SK-N-SH (cell line): ENCODE data around the gene STUB1. TPM values are rescaled to one million over a fixed set of nuclear protein-coding genes. Genes with fewer than 3 reads are reported as not detected.

Source experiments
- CTCF ChIA-PET: fragments of 300-600, 350-600 bp; formaldehyde crosslinking; extraction: SDS; loops from one replicate; lab custom pipeline; 2021; lab: Yijun Ruan, JAX
- POLR2A ChIA-PET: fragments of 350-600 bp; sonication (Branson Sonifier 250); formaldehyde crosslinking; extraction: SDS; loops from one replicate; lab custom pipeline; 2020; ENCODE audit warnings: antibody characterized with exemption, inconsistent platforms; lab: Yijun Ruan, JAX
- DNase-seq: peaks from one replicate; pipeline ENCODE4 v3.0.0; 2012
- H2AFZ ChIP-seq: fragments of 200-600 bp; sonication (generic); 2 replicates; pipeline ENCODE4 v1.8.1; 2016; ENCODE audit warnings: antibody characterized with exemption, mild to moderate bottlenecking, low read depth
- H3F3A ChIP-seq: fragments of 200-600 bp; sonication (generic); replicated peaks from 2 replicates; pipeline ENCODE3; 2016; ENCODE audit warnings: antibody characterized with exemption, mild to moderate bottlenecking; ENCODE audit not compliant: insufficient read depth
- H3K27ac ChIP-seq, 2 experiments: fragments of 200-500 bp in 1 of 2; fragments of 200-600 bp in 1 of 2; sonication (Bioruptor generic) in 1 of 2; sonication (generic), shearing (Covaris generic) in 1 of 2; 2 replicates each; pipeline versions ENCODE4 v1.5.1 to v1.6.1; 2014 to 2016; ENCODE audit warnings: low read depth in 2 of 2, inconsistent platforms in 1 of 2, low read length in 1 of 2, mild to moderate bottlenecking in 1 of 2, mixed read lengths in 1 of 2
- H3K27me3 ChIP-seq: fragments of 200-600 bp; sonication (generic), shearing (Covaris generic); 2 replicates; pipeline ENCODE4 v1.6.1; 2016; ENCODE audit warnings: mixed run types; ENCODE audit not compliant: insufficient read depth
- H3K36me3 ChIP-seq, 2 experiments: fragments of 200-500 bp in 1 of 2; fragments of 200-600 bp in 1 of 2; sonication (Bioruptor generic) in 1 of 2; sonication (generic) in 1 of 2; replicated peaks in 1 of 2; 2 replicates each; pipeline versions ENCODE3 to v1.5.1; 2014 to 2016; ENCODE audit warnings: low read length in 1 of 2, mild to moderate bottlenecking in 1 of 2; ENCODE audit not compliant: insufficient read depth in 2 of 2, control insufficient read depth in 1 of 2
- H3K4me1 ChIP-seq, 2 experiments: fragments of 200-500 bp in 1 of 2; fragments of 200-600 bp in 1 of 2; sonication (Bioruptor generic) in 1 of 2; sonication (generic), shearing (Covaris generic) in 1 of 2; 2 replicates each; pipeline versions ENCODE4 v1.5.1 to v1.6.1; 2014 to 2016; ENCODE audit warnings: low read depth in 1 of 2, low read length in 1 of 2, mixed run types in 1 of 2; ENCODE audit not compliant: insufficient read depth in 2 of 2, control insufficient read depth in 1 of 2
- H3K4me2 ChIP-seq: fragments of 200-600 bp; sonication (generic), shearing (Covaris generic); 2 replicates; pipeline ENCODE4 v1.6.1; 2017; ENCODE audit warnings: mixed run types
- H3K4me3 ChIP-seq, 2 experiments: fragments of 200-500 bp in 1 of 2; fragments of 200-600 bp in 1 of 2; sonication (Bioruptor generic) in 1 of 2; sonication (generic), shearing (Covaris generic) in 1 of 2; 2 replicates each; pipeline versions ENCODE4 v1.5.1 to v1.8.1; 2014 to 2016; ENCODE audit warnings: low read depth in 2 of 2, inconsistent platforms in 1 of 2, low read length in 1 of 2, mild to moderate bottlenecking in 1 of 2, mixed read lengths in 1 of 2, moderate library complexity in 1 of 2
- H3K79me2 ChIP-seq: fragments of 200-600 bp; sonication (generic); 2 replicates; pipeline ENCODE4 v1.8.1; 2017; ENCODE audit warnings: mild to moderate bottlenecking; ENCODE audit not compliant: insufficient read depth
- H3K9ac ChIP-seq: fragments of 200-600 bp; sonication (generic); 2 replicates; pipeline ENCODE4 v1.6.1; 2017; ENCODE audit warnings: mixed run types
- H3K9me2 ChIP-seq: fragments of 200-600 bp; sonication (generic); 2 replicates; pipeline ENCODE4 v1.6.1; 2017; ENCODE audit warnings: mixed run types
- H3K9me3 ChIP-seq: fragments of 200-600 bp; sonication (generic); 2 replicates; pipeline ENCODE4 v1.6.1; 2017; ENCODE audit warnings: mixed run types, mild to moderate bottlenecking, moderate library complexity
- H4K20me1 ChIP-seq: fragments of 200-600 bp; sonication (generic); 2 replicates; pipeline ENCODE4 v1.6.1; 2017; ENCODE audit warnings: mild to moderate bottlenecking, mixed run types; ENCODE audit not compliant: insufficient read depth
- CHD2 ChIP-seq: fragments of 150-350 bp; IDR thresholded peaks from 2 replicates; pipeline ENCODE4 v1.6.1; 2018; ENCODE audit warnings: low read length; ENCODE audit not compliant: partially characterized antibody
- ELF1 ChIP-seq: IDR thresholded peaks from 2 replicates; pipeline ENCODE4 v1.4.0; 2012
- EZH2phosphoT487 ChIP-seq: fragments of 200-600 bp; sonication (generic); IDR thresholded peaks from 2 replicates; pipeline ENCODE4 v1.6.1; 2017; ENCODE audit warnings: low read depth, mixed run types, mild to moderate bottlenecking, antibody characterized with exemption, moderate library complexity, borderline replicate concordance
- FOSL2 ChIP-seq: IDR thresholded peaks from 2 replicates; pipeline ENCODE4 v1.4.0; 2012; ENCODE audit warnings: low read depth, mild to moderate bottlenecking, moderate library complexity, borderline replicate concordance
- FOXJ3 ChIP-seq: sonication (generic); formaldehyde crosslinking; IDR thresholded peaks from 2 replicates; pipeline ENCODE4 v1.5.1; 2020; ENCODE audit warnings: mild to moderate bottlenecking, missing genetic modification reagents
- FOXM1 ChIP-seq: IDR thresholded peaks from 2 replicates; pipeline ENCODE4 v1.4.0; 2012; ENCODE audit warnings: low read depth, mild to moderate bottlenecking
- IRF3 ChIP-seq: fragments of 150-350 bp; IDR thresholded peaks from 2 replicates; pipeline ENCODE4 v1.6.1; 2016; ENCODE audit warnings: mild to moderate bottlenecking, low read depth, low read length
- NFIC ChIP-seq: IDR thresholded peaks from 2 replicates; pipeline ENCODE4 v1.4.0; 2012; ENCODE audit warnings: borderline replicate concordance
- NRF1 ChIP-seq: IDR thresholded peaks from 2 replicates; pipeline ENCODE4 v1.6.1; 2012; ENCODE audit warnings: low read depth, mild to moderate bottlenecking, low read length
- PBX3 ChIP-seq: IDR thresholded peaks from 2 replicates; pipeline ENCODE4; 2012
- POLR2AphosphoS5 ChIP-seq: IDR thresholded peaks from 2 replicates; pipeline ENCODE4 v1.6.1; 2012; ENCODE audit warnings: low read depth, low read length
- REST ChIP-seq: IDR thresholded peaks from 2 replicates; pipeline ENCODE4 v1.6.1; 2012; ENCODE audit warnings: mild to moderate bottlenecking, low read depth, low read length, moderate library complexity
- RFX5 ChIP-seq: IDR thresholded peaks from 2 replicates; pipeline ENCODE4 v1.6.1; 2012; ENCODE audit warnings: mild to moderate bottlenecking, improper control_type of control experiment, low read length
- SIN3A ChIP-seq: IDR thresholded peaks from 2 replicates; pipeline ENCODE4 v1.6.1; 2012; ENCODE audit warnings: low read depth, mild to moderate bottlenecking, low read length, moderate library complexity, borderline replicate concordance
- SMC3 ChIP-seq: IDR thresholded peaks from 2 replicates; pipeline ENCODE4 v1.6.1; 2012; ENCODE audit warnings: low read depth, low read length, improper control_type of control experiment
- TEAD4 ChIP-seq: IDR thresholded peaks from 2 replicates; pipeline ENCODE4 v1.4.0; 2012; ENCODE audit warnings: mild to moderate bottlenecking, borderline replicate concordance; ENCODE audit not compliant: insufficient read depth
- WGBS: methylation state at CpG from one replicate; pipeline ENCODE4 v1.1.6; 2017; ENCODE audit warnings: low lambda C conversion rate; 5-methylcytosine and 5-hydroxymethylcytosine counted together
- polyA plus RNA-seq, 3 experiments: library from polyadenylated mRNA; depleted of rRNA; stranded (reverse); fragments of >200 nt; gene quantifications; 2 replicates each; pipeline ENCODE4 v1.2.3, GENCODE V29; 2012
- TF ChIP-seq, protein P1 (sequence below): fragments of 150-350 bp; IDR thresholded peaks from 2 replicates; pipeline ENCODE4 v1.6.1; 2017; ENCODE audit warnings: antibody characterized with exemption, low read length, low read depth, borderline replicate concordance

The STUB1 gene
- polyA plus RNA-seq, 1 of the 3 experiments (the other 2 are of a cell fraction), result 323 TPM

DNA sequence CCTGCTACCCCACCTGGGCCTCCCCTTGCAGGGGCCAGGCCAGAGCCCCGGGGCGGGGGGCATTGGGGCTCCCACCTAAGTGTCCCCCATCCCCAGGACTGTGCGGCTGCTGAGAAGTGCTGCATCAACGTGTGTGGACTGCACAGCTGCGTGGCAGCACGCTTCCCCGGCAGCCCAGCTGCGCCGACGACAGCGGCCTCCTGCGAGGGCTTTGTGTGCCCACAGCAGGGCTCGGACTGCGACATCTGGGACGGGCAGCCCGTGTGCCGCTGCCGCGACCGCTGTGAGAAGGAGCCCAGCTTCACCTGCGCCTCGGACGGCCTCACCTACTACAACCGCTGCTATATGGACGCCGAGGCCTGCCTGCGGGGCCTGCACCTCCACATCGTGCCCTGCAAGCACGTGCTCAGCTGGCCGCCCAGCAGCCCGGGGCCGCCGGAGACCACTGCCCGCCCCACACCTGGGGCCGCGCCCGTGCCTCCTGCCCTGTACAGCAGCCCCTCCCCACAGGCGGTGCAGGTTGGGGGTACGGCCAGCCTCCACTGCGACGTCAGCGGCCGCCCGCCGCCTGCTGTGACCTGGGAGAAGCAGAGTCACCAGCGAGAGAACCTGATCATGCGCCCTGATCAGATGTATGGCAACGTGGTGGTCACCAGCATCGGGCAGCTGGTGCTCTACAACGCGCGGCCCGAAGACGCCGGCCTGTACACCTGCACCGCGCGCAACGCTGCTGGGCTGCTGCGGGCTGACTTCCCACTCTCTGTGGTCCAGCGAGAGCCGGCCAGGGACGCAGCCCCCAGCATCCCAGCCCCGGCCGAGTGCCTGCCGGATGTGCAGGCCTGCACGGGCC, 47.5 kb upstream of the STUB1 start (continued):
- TF ChIP-seq FOXJ3 (no peak), IRF3 (no peak), FOSL2 (no peak), CHD2 (no peak), SIN3A (no peak), PBX3 (no peak), EZH2phosphoT487 (no peak), POLR2AphosphoS5 (no peak), NFIC (no peak)

- CTCF ChIA-PET, result interaction anchor here (0.6 kb wide), 1 partner anchor 31 kb away, joined by 3 read pairs; no protein-coding TSS in a partner anchor
- POLR2A ChIA-PET, result no interaction called here
Measured at GRCh38 chr16:633336-634050, 46.7 kb upstream of the STUB1 start.

More at GRCh38 chr16:633336-634050, 46.7 kb upstream of the STUB1 start:
- H3K79me2 ChIP-seq, result peaks cover 12% of the 10 kb centered on the region; the same call in 1 of the 2 replicates
- H3K4me1 ChIP-seq, result peaks cover 0 to 49% of the 10 kb centered on the region in 2 experiments; a peak in 1 of 4 replicates
- H3K27me3 ChIP-seq, result no peaks in the 10 kb centered on the region
- TF ChIP-seq, protein P1, sequence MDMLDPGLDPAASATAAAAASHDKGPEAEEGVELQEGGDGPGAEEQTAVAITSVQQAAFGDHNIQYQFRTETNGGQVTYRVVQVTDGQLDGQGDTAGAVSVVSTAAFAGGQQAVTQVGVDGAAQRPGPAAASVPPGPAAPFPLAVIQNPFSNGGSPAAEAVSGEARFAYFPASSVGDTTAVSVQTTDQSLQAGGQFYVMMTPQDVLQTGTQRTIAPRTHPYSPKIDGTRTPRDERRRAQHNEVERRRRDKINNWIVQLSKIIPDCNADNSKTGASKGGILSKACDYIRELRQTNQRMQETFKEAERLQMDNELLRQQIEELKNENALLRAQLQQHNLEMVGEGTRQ, result no peak
- TF ChIP-seq NFIC (no peak), FOSL2 (no peak), SMC3 (no peak), TEAD4 (no peak), POLR2AphosphoS5 (no peak), RFX5 (no peak), REST (no peak), FOXM1 (no peak), PBX3 (no peak), ELF1 (no peak), NRF1 (no peak), IRF3 (no peak)
- TF ChIP-seq, all 33 proteins: peak for 0
- Histone ChIP-seq H3K9ac (no peak overlapping the region), H3K4me2 (no peak overlapping the region), H3K4me3 (no peak overlapping the region), H3K9me2 (no peaks in the 10 kb centered on the region), H4K20me1 (no peaks in the 10 kb centered on the region; the same call in 1 of the 2 replicates), H2AFZ (no peak overlapping the region), H3K27ac (no peak overlapping the region), H3K9me3 (no peaks in the 10 kb centered on the region), H3F3A (no peaks in the 10 kb centered on the region), H3K36me3 (peaks cover 0 to 16% of the 10 kb centered on the region in 2 experiments)
- DNase-seq, result no peak
- WGBS, result 98% methylated on average over 21 of the region's 74 CpGs
